DMS79 treated with DMSO at 0.1 percent for 48 hours (cell line): ENCODE results near the gene CAMK2G.

Source experiments
- DNase-seq: peaks from one replicate; lab custom pipeline; 2025; lab: John Stamatoyannopoulos, UW

Gene CAMK2G

DNA sequence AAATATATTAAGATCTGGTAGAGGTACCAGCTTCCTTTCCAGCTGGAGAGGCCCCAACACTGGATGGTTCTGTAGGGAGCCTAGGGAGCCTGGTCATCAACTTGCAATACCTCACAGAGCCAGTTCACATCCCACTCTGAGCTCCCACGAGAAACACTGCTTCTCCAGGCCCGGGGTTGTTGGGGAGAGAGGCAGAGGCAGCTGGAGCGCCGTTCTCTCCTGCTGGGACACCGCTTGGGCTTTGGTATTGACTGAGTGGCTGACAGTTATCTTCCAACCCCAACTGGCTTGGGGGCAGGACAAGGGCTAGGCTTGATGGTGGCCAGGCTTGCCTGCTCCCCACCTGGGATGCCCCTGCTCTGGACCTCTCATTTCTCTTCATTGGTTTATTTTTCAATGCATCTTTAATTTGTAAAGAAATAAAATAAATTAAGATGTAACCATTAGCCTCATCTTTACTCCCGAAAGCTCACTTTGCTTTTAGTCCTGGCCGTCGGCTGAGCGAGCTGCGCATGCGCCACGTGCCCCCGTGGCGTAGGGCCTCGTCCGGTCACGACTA, 102.6 kb downstream of the CAMK2G start:
- DNase-seq, result no peak

DNA sequence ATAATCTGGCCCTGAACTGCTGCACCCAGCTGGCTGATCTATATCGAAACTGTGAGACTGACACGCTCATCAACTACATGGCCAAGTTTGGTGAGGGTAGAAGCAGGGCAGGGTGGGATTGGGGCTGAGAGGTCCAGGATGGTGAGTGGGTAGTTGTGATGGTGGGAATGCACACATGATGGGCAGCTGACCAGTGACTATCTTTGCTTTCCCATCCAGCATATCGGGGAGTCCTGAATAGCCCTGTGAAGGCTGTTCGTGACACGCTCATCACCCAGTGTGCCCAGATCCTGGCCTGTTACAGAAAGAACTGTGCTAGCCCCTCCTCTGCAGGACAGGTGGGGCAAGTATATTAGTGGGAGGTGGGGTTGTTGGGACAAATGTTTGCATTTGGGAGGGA, 105.0 kb downstream of the CAMK2G start:
- no peak for DNase-seq

GRCh38 chr10:73768881-73769280, 105.5 kb downstream of the CAMK2G start:
- DNase-seq, result peak; percentile 54

GRCh38 chr10:73765066-73765465, 109.3 kb downstream of the CAMK2G start:
- no peak for DNase-seq

- no peak for DNase-seq
Measured at GRCh38 chr10:73763343-73763742, 111.0 kb downstream of the CAMK2G start.

DNA sequence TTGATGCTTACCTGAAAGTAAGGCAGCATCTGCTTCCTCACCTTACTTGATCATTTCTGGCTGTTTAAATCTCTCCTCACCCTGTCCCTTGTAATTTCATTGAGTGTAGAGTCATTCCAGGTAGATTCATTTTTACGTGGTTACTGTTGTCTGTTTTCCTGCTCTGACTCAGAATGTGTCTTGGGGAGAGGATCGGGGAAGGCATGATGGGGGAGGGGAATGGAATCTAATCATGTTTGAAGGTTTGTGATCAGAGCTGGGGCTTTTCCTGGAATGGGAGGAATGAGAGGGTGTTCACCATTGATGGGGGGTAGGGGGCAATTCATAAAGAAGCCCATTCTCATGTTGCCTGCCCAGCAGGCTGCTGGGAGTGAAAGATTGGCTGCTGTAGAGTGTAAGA, 111.4 kb downstream of the CAMK2G start:
- DNase-seq, result no peak
